ENCODE measurements around the gene NAA38. TPM values are rescaled to one million over a fixed set of nuclear protein-coding genes. Genes with fewer than 3 reads are reported as not detected.

NAA38 gene
- total RNA-seq, 6 experiments from 2014 or later, result 27.2 to 43.0 (median 30.8) TPM

GRCh38 chr17:7832431-7832830, 24.9 kb downstream of the NAA38 start:
- 61% methylated on average over 5 of the region's 10 CpGs for WGBS (ENCODE audit: insufficient coverage, low coverage, low lambda C conversion rate, missing lambda C conversion rate)
- Histone ChIP-seq H3K36me3 (no peaks in the 10 kb centered on the region), H3K27ac (no peak overlapping the region), H3K27me3 (no peaks in the 10 kb centered on the region), H3K4me3 (no peak overlapping the region), H3K4me1 (peaks cover 0 to 21% (median 0%) of the 10 kb centered on the region in 4 donors), H3K9me3 (no peaks in the 10 kb centered on the region)
- intact Hi-C loops (cut with DNase I), result no loop called here
- no peak for ATAC-seq
- TF ChIP-seq CTCF (IDR thresholded peaks at IDR 0.05) (no peak), POLR2A (IDR thresholded peaks at IDR 0.05) (no peak)
- DNase-seq, result no peak

GRCh38 chr17:7831233-7831632, 26.1 kb downstream of the NAA38 start:
- H3K4me1 ChIP-seq, result peaks cover 0 to 17% (median 0%) of the 10 kb centered on the region in 4 donors
- H3K27me3 ChIP-seq, result no peaks in the 10 kb centered on the region
- no peaks in the 10 kb centered on the region for H3K9me3 ChIP-seq
- DNase-seq, result no peak
- intact Hi-C loops (cut with DNase I), result no loop called here
- no peak overlapping the region for H3K4me3 ChIP-seq
- 52% methylated on average over 5 of the region's 7 CpGs for WGBS (ENCODE audit: insufficient coverage, low coverage, low lambda C conversion rate, missing lambda C conversion rate)
- no peaks in the 10 kb centered on the region for H3K36me3 ChIP-seq
- H3K27ac ChIP-seq, result no peak overlapping the region
- TF ChIP-seq POLR2A (IDR thresholded peaks at IDR 0.05) (no peak), CTCF (IDR thresholded peaks at IDR 0.05) (no peak)
- no peak for ATAC-seq

- intact Hi-C loops (cut with DNase I), result no loop called here
Measured at GRCh38 chr17:7830616-7831015, 26.7 kb downstream of the NAA38 start.

GRCh38 chr17:7825206-7825990, 32.0 kb downstream of the NAA38 start:
- no peaks in the 10 kb centered on the region for H3K9me3 ChIP-seq
- H3K4me3 ChIP-seq, result no peak overlapping the region
- ATAC-seq (peak; percentile 37 to 71 (median 47)), DNase-seq (no peak)
- 30% methylated on average over 12 of the region's 12 CpGs for WGBS (ENCODE audit: insufficient coverage, low coverage, low lambda C conversion rate, missing lambda C conversion rate)
- intact Hi-C loops (cut with DNase I), result loop anchor here in 1 of 2 donors (10.0 kb wide), 1 partner anchor 79 kb away; no protein-coding TSS in a partner anchor
- H3K27ac ChIP-seq, result no peak overlapping the region
- no peaks in the 10 kb centered on the region for H3K36me3 ChIP-seq
- H3K27me3 ChIP-seq, result no peaks in the 10 kb centered on the region
- no peaks in the 10 kb centered on the region for H3K4me1 ChIP-seq
- no peak for TF ChIP-seq POLR2A (IDR thresholded peaks at IDR 0.05)
- peak in 2 of 4 donors; percentile 15 to 23 for TF ChIP-seq CTCF (IDR thresholded peaks at IDR 0.05)

More at GRCh38 chr17:7830616-7831015, 26.7 kb downstream of the NAA38 start:
- WGBS (ENCODE audit: insufficient coverage, low coverage, low lambda C conversion rate, missing lambda C conversion rate), result 81% methylated on average over 6 of the region's 8 CpGs
- H3K36me3 ChIP-seq, result no peaks in the 10 kb centered on the region
- no peak for TF ChIP-seq CTCF (IDR thresholded peaks at IDR 0.05)
- no peak for TF ChIP-seq POLR2A (IDR thresholded peaks at IDR 0.05)
- no peak overlapping the region for H3K27ac ChIP-seq
- no peaks in the 10 kb centered on the region for H3K27me3 ChIP-seq
- DNase-seq, result no peak
- H3K9me3 ChIP-seq, result no peaks in the 10 kb centered on the region
- peaks cover 0 to 17% (median 0%) of the 10 kb centered on the region in 4 donors for H3K4me1 ChIP-seq
- ATAC-seq, result no peak
- H3K4me3 ChIP-seq, result no peak overlapping the region

Measured in right lobe of liver (tissue), 6 donors.